ENCODE data around the gene MAPK8IP1.

MAPK8IP1 gene

DNA sequence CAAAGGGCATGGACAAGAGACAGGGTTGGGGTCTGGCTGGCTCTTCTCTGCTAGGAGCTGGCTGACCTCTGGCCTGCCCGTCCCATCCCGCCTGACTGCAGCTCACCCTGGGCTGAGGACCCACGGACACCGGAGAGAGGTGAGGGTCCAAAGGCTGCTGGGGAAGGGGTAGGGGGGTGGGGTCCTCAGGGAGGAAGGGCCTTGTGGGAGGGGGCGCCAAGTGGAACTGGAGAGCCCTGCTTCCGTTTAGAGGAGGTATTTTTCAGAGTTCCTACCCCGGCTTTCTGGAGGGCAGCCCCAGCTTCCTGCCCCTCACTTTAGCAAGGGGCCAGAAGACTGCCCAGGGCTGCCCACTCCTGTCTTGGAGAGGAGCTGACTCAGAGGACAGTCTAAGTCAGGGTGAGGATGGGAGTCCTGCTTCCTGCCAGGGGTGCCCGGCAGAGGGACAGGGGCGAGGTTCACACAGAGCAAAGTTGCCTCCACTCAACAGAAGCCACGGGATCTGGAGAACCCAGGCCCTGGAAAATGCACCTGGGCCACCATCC lies 44.1 kb downstream of the MAPK8IP1 start:
- H3K4me3 ChIP-seq (replicated peaks in 1 of 2; ENCODE audit: low read depth in 2 of 2, low read length in 2 of 2), result no peak overlapping the region
- DNase-seq (ENCODE audit: low read depth in 2 of 2), result no peak
- TF ChIP-seq, protein P1, sequence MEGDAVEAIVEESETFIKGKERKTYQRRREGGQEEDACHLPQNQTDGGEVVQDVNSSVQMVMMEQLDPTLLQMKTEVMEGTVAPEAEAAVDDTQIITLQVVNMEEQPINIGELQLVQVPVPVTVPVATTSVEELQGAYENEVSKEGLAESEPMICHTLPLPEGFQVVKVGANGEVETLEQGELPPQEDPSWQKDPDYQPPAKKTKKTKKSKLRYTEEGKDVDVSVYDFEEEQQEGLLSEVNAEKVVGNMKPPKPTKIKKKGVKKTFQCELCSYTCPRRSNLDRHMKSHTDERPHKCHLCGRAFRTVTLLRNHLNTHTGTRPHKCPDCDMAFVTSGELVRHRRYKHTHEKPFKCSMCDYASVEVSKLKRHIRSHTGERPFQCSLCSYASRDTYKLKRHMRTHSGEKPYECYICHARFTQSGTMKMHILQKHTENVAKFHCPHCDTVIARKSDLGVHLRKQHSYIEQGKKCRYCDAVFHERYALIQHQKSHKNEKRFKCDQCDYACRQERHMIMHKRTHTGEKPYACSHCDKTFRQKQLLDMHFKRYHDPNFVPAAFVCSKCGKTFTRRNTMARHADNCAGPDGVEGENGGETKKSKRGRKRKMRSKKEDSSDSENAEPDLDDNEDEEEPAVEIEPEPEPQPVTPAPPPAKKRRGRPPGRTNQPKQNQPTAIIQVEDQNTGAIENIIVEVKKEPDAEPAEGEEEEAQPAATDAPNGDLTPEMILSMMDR (IDR thresholded peaks at IDR 0.05; ENCODE audit: low read depth, low read length), result no peak

DNA sequence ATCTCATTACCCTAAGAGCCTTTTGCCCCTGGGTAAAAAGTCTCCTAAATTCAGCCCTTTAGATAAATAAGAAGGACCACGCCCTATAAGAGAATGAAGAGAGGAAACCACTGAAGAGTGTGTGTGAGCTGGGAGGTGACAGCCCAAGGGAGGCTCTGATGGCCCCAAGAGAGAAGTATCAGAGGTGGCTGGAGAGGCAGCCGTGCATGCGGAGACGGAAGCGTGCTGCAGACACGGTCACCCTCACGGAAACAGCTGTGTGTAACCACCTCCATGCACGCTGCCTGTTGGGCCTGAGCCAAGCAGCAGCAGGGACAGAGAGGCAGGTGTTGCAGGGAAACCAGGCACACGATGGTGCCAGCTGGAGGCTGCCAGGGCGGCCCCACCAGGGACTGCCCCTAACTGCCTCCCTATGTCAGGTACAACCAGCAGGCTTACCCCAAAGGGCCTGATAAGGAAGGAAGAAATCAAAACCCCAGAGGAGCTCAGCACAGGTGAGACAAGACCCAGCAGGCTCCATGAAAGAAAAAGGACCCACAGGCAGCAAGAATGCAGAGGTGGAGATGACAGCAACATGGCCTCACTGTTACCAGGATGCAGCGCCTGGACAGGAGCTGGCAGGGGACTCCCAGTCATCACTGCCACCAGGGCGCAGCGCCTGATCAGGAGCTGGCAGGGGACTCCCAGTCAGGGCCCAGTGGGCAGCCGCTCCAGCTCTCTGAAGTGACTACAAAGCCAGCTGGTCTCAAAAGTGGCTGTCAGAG lies 44.8 kb downstream of the MAPK8IP1 start:
- TF ChIP-seq, protein P1 (IDR thresholded peaks at IDR 0.05; ENCODE audit: low read depth, low read length), result no peak
- no peak overlapping the region for H3K4me3 ChIP-seq (replicated peaks in 1 of 2; ENCODE audit: low read depth in 2 of 2, low read length in 2 of 2)
- no peak for DNase-seq (ENCODE audit: low read depth in 2 of 2)

DNA sequence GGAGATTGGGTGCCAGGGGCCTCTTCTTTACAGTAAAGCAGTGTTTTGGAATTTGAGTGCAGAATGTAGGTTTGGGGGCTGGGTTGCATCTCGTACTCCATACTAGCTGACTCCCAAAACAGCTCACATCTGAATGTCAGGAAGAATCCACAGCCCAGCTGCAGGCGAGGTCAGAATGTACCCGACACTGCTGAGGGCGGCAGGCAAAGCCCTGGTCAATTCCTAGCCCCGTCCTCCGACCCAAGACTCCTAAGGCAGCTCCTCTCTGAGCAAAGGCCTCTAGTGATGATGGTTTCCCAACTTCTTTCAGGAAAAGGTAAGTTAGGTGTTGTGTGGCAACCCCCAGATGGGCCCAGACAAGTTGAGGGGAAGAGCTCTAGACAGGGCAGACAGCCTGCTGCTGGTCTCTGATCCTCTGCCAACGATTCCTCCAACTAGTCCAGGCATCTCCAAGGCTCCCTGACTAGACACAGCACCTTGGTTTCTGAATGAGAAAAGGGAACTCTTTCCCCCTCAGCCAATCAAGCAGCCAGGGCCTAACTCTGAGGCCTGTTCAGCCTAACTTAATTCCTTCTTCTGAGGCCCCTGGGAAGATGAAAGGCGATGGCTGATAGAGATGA lies 45.6 kb downstream of the MAPK8IP1 start:
- DNase-seq (ENCODE audit: low read depth in 2 of 2), result no peak
- no peak overlapping the region for H3K4me3 ChIP-seq (replicated peaks in 1 of 2; ENCODE audit: low read depth in 2 of 2, low read length in 2 of 2)
- TF ChIP-seq, protein P1 (IDR thresholded peaks at IDR 0.05; ENCODE audit: low read depth, low read length), result no peak

DNA sequence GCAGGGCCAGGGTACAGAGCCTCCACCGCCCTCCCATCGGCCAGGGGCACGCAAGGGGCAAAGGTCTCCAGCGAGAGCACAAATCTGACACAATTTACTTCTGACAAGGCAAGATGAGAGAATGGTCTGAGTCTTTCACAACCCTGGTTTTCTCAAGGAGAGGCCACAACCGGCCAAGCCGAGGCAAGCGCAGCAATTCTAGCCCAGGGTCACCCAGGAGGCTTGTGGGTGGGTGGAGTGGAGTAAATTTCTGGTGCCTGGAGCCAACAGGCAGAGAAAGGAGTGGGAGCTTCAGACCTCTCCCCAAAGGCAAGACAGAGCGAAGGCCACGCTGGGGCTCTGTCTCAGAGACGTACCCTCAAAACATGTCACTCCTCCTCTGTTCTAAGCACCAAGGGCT lies 46.3 kb downstream of the MAPK8IP1 start:
- H3K4me3 ChIP-seq (replicated peaks in 1 of 2; ENCODE audit: low read depth in 2 of 2, low read length in 2 of 2), result no peak overlapping the region
- DNase-seq (ENCODE audit: low read depth in 2 of 2), result no peak
- TF ChIP-seq, protein P1 (IDR thresholded peaks at IDR 0.05; ENCODE audit: low read depth, low read length), result no peak

DNA sequence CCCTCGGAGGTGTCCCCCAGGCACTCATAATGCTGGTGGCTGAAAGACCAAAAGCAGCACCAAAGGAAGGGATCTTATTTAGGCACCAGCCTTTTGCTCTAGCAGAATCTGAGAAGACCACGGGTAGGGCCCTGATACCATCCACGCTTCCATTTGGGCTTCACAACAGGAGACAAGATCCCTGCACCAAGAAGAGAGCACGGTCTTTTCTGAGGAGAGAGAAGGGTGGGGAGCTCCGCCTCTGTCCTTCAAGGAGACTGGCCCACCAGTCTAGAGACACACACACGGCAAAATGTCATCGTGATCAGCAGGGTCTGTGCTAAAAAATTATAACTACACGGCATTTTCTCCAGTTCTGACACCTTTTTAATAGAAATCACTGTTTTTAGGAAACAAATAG lies 46.8 kb downstream of the MAPK8IP1 start:
- TF ChIP-seq, protein P1 (IDR thresholded peaks at IDR 0.05; ENCODE audit: low read depth, low read length), result no peak
- H3K4me3 ChIP-seq (replicated peaks in 1 of 2; ENCODE audit: low read depth in 2 of 2, low read length in 2 of 2), result no peak overlapping the region
- DNase-seq (ENCODE audit: low read depth in 2 of 2), result no peak

DNA sequence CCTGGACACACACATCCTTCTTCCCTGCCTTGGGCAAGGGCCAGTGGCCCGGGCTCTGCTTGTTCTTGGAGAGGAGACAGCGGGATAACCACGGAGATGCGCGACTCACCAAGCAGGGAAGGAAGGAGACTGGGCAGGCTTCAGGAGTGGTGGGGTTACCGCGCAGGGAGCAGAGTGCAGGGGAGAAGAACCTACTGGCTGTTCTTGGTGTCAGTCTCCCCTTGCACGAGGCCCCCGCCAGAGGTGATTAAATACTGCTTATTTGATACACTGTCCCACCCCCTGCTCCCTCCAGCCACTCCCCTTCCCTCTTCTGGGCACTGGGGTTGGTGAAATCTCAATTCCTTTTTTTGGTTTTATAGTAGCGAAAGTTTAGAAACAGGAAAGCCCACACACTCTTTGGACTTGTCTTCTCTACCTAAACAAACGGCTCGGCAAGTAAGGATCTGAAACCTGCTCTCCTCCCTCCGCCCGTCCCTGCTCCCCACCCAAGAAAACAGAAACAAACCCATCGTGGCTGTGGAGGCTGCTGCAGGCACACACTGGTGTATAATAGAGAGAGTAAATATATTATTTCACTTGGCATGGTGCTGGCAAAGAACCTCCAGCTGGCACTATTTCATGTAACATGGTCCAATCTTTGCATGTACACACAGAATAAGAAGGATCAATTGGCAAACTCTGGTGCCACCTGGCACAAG lies 47.8 kb downstream of the MAPK8IP1 start:
- DNase-seq (ENCODE audit: low read depth in 2 of 2), result no peak
- no peak overlapping the region for H3K4me3 ChIP-seq (replicated peaks in 1 of 2; ENCODE audit: low read depth in 2 of 2, low read length in 2 of 2)
- TF ChIP-seq, protein P1 (IDR thresholded peaks at IDR 0.05; ENCODE audit: low read depth, low read length), result no peak

All from cardiac fibroblast (primary cell).